Measurements from ENCODE around the gene ELAVL2.

Gene ELAVL2

GRCh38 chr9:23721466-23721865 is 104.6 kb downstream of the ELAVL2 start:
- TF ChIP-seq TCF4 (CRISPR knock-in tag; IDR thresholded peaks at IDR 0.05; ENCODE audit: borderline replicate concordance) (no peak), BACH2 (CRISPR knock-in tag; IDR thresholded peaks at IDR 0.05; ENCODE audit: borderline replicate concordance) (no peak), OSR1 (CRISPR knock-in tag; IDR thresholded peaks at IDR 0.05) (no peak), GLIS3 (CRISPR knock-in tag; IDR thresholded peaks at IDR 0.05) (no peak)
- ATAC-seq, result no peak

DNA sequence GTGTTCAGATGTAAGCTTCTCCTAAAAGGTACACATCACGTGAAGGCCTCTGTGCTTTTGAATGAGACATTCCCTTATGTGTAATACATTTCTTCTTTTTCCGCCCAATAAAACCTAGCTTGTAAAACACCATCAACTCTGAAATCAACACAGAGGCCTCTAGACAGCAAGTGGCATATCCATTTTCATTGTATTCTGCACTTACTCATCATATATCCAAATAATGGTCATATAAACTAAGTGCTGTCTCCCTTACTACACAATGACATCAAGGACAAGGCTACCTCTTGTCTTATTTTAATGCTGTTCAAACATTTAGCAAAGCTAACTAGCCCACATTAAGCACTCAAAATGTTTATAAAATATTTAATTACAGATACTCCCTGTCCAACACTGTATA is 108.5 kb downstream of the ELAVL2 start:
- no peak for ATAC-seq
- TF ChIP-seq SNAI2 (CRISPR knock-in tag; IDR thresholded peaks at IDR 0.05) (no peak), ZNF70 (CRISPR knock-in tag; IDR thresholded peaks at IDR 0.05) (no peak), TCF4 (CRISPR knock-in tag; IDR thresholded peaks at IDR 0.05; ENCODE audit: borderline replicate concordance) (no peak), CSDC2 (CRISPR knock-in tag; IDR thresholded peaks at IDR 0.05) (no peak), POU6F1 (CRISPR knock-in tag; IDR thresholded peaks at IDR 0.05; ENCODE audit: borderline replicate concordance, low read depth) (no peak), BACH2 (CRISPR knock-in tag; IDR thresholded peaks at IDR 0.05; ENCODE audit: borderline replicate concordance) (no peak), ESRRG (CRISPR knock-in tag; IDR thresholded peaks at IDR 0.05) (no peak), ZC3H10 (CRISPR knock-in tag; IDR thresholded peaks at IDR 0.05) (no peak)
- TF ChIP-seq, protein P1, sequence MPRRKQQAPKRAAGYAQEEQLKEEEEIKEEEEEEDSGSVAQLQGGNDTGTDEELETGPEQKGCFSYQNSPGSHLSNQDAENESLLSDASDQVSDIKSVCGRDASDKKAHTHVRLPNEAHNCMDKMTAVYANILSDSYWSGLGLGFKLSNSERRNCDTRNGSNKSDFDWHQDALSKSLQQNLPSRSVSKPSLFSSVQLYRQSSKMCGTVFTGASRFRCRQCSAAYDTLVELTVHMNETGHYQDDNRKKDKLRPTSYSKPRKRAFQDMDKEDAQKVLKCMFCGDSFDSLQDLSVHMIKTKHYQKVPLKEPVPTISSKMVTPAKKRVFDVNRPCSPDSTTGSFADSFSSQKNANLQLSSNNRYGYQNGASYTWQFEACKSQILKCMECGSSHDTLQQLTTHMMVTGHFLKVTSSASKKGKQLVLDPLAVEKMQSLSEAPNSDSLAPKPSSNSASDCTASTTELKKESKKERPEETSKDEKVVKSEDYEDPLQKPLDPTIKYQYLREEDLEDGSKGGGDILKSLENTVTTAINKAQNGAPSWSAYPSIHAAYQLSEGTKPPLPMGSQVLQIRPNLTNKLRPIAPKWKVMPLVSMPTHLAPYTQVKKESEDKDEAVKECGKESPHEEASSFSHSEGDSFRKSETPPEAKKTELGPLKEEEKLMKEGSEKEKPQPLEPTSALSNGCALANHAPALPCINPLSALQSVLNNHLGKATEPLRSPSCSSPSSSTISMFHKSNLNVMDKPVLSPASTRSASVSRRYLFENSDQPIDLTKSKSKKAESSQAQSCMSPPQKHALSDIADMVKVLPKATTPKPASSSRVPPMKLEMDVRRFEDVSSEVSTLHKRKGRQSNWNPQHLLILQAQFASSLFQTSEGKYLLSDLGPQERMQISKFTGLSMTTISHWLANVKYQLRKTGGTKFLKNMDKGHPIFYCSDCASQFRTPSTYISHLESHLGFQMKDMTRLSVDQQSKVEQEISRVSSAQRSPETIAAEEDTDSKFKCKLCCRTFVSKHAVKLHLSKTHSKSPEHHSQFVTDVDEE (CRISPR knock-in tag; IDR thresholded peaks at IDR 0.05), result no peak

GRCh38 chr9:23707249-23707648 is 118.8 kb downstream of the ELAVL2 start:
- no peak for ATAC-seq

More at GRCh38 chr9:23707249-23707648, 118.8 kb downstream of the ELAVL2 start:
- TF ChIP-seq ZFP30 (CRISPR knock-in tag; IDR thresholded peaks at IDR 0.05) (no peak), CSDC2 (CRISPR knock-in tag; IDR thresholded peaks at IDR 0.05) (no peak), ZC3H10 (CRISPR knock-in tag; IDR thresholded peaks at IDR 0.05) (no peak), BACH2 (CRISPR knock-in tag; IDR thresholded peaks at IDR 0.05; ENCODE audit: borderline replicate concordance) (no peak), SNAI2 (CRISPR knock-in tag; IDR thresholded peaks at IDR 0.05) (no peak), CSRNP3 (CRISPR knock-in tag; IDR thresholded peaks at IDR 0.05) (no peak), ZFP3 (CRISPR knock-in tag; IDR thresholded peaks at IDR 0.05) (no peak), TCF4 (CRISPR knock-in tag; IDR thresholded peaks at IDR 0.05; ENCODE audit: borderline replicate concordance) (no peak), PPARA (CRISPR knock-in tag; IDR thresholded peaks at IDR 0.05; ENCODE audit: borderline replicate concordance) (no peak), GLIS3 (CRISPR knock-in tag; IDR thresholded peaks at IDR 0.05) (no peak), PATZ1 (CRISPR knock-in tag; IDR thresholded peaks at IDR 0.05; ENCODE audit: borderline replicate concordance) (no peak), ARNTL (CRISPR knock-in tag; IDR thresholded peaks at IDR 0.05; ENCODE audit: borderline replicate concordance, low read depth) (no peak), ZNF8 (CRISPR knock-in tag; IDR thresholded peaks at IDR 0.05) (no peak)
- TF ChIP-seq, protein P1 (CRISPR knock-in tag; IDR thresholded peaks at IDR 0.05), result no peak
